RWPE1 (cell line): ENCODE data around the gene CACNA1B.

Source experiments
- CTCF ChIA-PET: fragments of 350-600 bp; sonication (Branson Sonifier 250); formaldehyde crosslinking; extraction: SDS; loops from one replicate; lab custom pipeline; 2021; lab: Yijun Ruan, JAX
- POLR2A ChIA-PET: fragments of 400-600 bp; formaldehyde crosslinking; extraction: SDS; loops from one replicate; lab custom pipeline; 2020; ENCODE audit warnings: antibody characterized with exemption; ENCODE audit not compliant: low non-redundant PET; lab: Yijun Ruan, JAX
- DNase-seq: peaks from one replicate; pipeline ENCODE4 v3.0.0; 2012; ENCODE audit warnings: low spot score
- H3K27ac ChIP-seq: fragments of 450-650 bp; 2 replicates; pipeline ENCODE4 v1.5.1; 2017
- TF ChIP-seq, protein P1 (sequence below): fragments of 450-650 bp; conservative IDR thresholded peaks from 2 replicates; pipeline ENCODE4 v1.5.1; 2017; ENCODE audit warnings: low read depth, mild to moderate bottlenecking

The CACNA1B gene

GRCh38 chr9:138006576-138007233 lies 129.1 kb downstream of the CACNA1B start:
- TF ChIP-seq, protein P1, sequence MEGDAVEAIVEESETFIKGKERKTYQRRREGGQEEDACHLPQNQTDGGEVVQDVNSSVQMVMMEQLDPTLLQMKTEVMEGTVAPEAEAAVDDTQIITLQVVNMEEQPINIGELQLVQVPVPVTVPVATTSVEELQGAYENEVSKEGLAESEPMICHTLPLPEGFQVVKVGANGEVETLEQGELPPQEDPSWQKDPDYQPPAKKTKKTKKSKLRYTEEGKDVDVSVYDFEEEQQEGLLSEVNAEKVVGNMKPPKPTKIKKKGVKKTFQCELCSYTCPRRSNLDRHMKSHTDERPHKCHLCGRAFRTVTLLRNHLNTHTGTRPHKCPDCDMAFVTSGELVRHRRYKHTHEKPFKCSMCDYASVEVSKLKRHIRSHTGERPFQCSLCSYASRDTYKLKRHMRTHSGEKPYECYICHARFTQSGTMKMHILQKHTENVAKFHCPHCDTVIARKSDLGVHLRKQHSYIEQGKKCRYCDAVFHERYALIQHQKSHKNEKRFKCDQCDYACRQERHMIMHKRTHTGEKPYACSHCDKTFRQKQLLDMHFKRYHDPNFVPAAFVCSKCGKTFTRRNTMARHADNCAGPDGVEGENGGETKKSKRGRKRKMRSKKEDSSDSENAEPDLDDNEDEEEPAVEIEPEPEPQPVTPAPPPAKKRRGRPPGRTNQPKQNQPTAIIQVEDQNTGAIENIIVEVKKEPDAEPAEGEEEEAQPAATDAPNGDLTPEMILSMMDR, result no peak

DNA sequence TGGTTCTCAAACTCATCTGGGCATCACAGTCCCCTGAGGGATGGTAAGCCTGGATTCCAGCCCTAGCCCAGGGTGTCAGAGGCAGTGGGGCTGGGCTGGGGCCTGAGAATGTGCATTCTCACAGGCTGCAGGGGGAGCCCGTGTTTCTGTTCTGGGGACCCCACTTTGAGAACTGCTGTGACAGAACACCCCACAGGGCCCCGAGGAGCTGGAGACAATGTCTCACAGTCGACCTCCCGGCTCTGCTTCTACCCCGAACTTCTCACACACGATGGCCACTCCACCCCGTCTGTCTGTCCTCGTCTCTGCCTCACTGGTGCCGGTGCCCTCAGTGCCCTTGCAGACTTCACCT lies 130.0 kb downstream of the CACNA1B start:
- no peak for DNase-seq
- TF ChIP-seq, protein P1, result no peak
- ChIA-PET CTCF (no interaction called here), POLR2A (no interaction called here)
- H3K27ac ChIP-seq, result no peak overlapping the region

More at GRCh38 chr9:138006576-138007233, 129.1 kb downstream of the CACNA1B start:
- ChIA-PET CTCF (interaction anchor here (0.6 kb wide), 1 partner anchor 61 kb away, joined by 4 read pairs; no protein-coding TSS in a partner anchor), POLR2A (interaction anchor here (0.6 kb wide), 1 partner anchor 12 kb away, joined by 13 read pairs; no protein-coding TSS in a partner anchor)
- no peak overlapping the region for H3K27ac ChIP-seq
- no peak for DNase-seq

DNA sequence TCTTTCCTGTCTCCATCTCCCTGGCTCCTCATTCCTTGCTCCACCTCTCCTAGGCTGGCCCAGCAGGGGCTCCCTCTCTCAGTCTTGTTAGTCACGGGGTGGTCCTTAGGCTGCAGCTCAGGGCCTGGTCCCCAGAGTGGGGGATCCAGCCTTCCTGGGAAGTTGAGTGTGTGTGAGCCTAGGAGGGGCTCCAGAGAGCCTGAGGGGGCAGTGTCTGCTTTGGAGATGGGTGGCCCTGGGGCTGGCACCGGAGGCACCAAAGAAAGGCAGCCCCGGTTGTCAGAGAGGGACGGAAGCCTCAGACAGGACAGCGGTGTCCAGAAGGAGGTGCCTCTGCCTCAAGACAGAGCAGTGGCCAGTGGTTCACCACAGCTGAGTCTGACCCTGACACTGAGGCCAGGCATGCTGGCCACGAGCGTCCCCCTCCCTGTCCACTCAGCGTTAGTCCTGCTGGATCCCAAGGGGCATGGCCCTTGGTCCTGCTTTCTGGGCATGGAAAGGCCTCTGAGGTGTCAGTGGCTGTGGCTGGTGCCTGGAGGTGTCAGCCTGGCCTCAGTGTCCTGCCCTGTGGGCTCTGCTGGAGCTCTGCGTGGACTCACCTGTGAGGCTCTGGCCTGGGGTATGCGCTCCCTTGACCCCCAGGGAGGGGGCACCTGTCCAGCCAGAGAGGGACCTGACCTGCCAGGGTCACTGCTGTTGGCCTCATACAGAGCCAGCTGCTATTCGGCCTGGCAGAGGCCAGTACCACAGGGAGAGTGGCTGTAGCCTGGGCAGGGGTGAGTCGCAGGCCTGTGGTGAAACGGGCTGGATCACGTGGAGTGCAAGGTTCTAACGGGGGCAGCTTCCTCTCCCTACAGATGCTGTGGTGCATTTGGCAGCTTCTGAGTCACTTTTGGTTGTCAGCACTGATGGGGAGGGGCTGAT lies 130.6 kb downstream of the CACNA1B start:
- POLR2A ChIA-PET, result no interaction called here
- TF ChIP-seq, protein P1, result no peak
- no peak for DNase-seq
- CTCF ChIA-PET, result interaction anchor here (1.9 kb wide), 1 partner anchor 15 kb away, joined by 5 read pairs; no protein-coding TSS in a partner anchor
- no peak overlapping the region for H3K27ac ChIP-seq

- TF ChIP-seq, protein P1, result no peak
- H3K27ac ChIP-seq, result no peak overlapping the region
- no peak for DNase-seq
- POLR2A ChIA-PET, result no interaction called here
- CTCF ChIA-PET, result interaction anchor here (1.9 kb wide), 1 partner anchor 14 kb away, joined by 5 read pairs; no protein-coding TSS in a partner anchor
Observed at GRCh38 chr9:138009016-138009802, 131.6 kb downstream of the CACNA1B start.

DNA sequence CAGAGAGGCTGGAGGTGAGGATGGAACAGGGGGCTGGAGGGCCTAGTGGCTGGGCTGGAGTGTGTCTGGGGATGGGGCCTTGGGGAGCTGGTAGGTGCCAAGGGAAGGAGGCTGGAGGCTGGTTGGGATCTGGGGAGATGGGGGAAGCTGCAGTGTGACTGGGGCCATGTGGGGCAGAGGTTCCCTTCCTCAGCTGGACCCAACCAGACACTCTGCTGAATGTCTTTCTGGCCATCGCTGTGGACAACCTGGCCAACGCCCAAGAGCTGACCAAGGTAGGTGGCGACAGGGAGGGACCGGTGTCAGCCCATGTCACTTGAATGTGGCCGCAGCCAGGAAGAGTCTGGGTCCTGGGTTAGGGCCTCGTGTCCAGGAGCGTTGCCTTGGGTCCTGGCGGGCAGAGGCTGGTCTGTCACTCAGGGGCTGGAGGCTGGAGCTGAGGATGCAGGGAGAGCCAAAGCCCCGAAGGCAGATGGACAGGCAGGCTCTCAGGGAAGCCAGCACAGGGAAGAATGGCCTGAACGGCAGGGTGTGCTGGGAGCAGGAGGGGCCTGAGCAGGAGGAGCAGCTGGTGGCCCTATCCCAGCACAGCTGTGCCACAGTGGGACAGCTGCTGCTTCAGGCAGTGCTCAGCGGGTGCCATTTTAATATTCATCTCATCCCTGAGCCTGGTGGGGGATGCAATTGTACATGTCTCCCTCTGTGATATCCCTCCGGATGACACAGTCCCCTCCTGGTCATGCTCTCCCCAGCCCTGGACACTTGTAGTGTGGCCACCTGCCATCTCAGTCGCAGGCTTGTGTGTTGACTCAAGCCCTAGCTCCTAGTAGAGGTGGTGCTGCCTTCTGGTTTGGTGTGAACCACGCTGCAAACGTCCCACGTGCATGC lies 132.5 kb downstream of the CACNA1B start:
- DNase-seq, result no peak
- ChIA-PET POLR2A (no interaction called here), CTCF (interaction anchor here (0.7 to 1.9 kb wide), 2 partner anchors 7 to 13 kb away, joined by 3 to 5 read pairs; no protein-coding TSS in a partner anchor)
- no peak overlapping the region for H3K27ac ChIP-seq
- TF ChIP-seq, protein P1, result no peak
